OCI-LY7 (cell line): ENCODE results near the gene DMD. TPM values are rescaled to one million over a fixed set of nuclear protein-coding genes. Genes with fewer than 3 reads are reported as not detected.

ENCODE experiments used
- BruUV-seq: library from RNA; stranded (reverse); fragments of 400-500 nt; replicated peaks from 2 replicates; lab custom pipeline; 2021; lab: Mats Ljungman, UMichigan
- CTCF ChIA-PET: fragments of 300-600 bp; sonication (Branson Sonifier 250); formaldehyde crosslinking; loops from one replicate; lab custom pipeline; 2022; ENCODE audit warnings: antibody characterized with exemption; ENCODE audit not compliant: unreplicated experiment; lab: Charles Lee
- POLR2A ChIA-PET: fragments of 300-600 bp; sonication (Branson Sonifier 250); formaldehyde crosslinking; loops from one replicate; lab custom pipeline; 2022; ENCODE audit warnings: antibody characterized with exemption; lab: Charles Lee
- DNase-seq: peaks from one replicate; pipeline ENCODE4 v3.0.0-alpha.2; 2015; ENCODE audit warnings: low spot score
- H2AFZ ChIP-seq: fragments of 200-600 bp; sonication (generic), shearing (Covaris generic); 2 replicates; pipeline ENCODE4 v1.6.1; 2014; ENCODE audit warnings: mild to moderate bottlenecking, antibody characterized with exemption, low read length, moderate library complexity
- H3K27ac ChIP-seq: fragments of 200-600 bp; sonication (generic); 2 replicates; pipeline ENCODE4 v1.5.1; 2014; ENCODE audit warnings: mixed run types, low read depth, mild to moderate bottlenecking, moderate library complexity, low read length, inconsistent platforms; ENCODE audit not compliant: poor library complexity, severe bottlenecking
- H3K36me3 ChIP-seq: fragments of 200-600 bp; sonication (generic); 2 replicates; pipeline ENCODE4 v1.6.1; 2014; ENCODE audit warnings: mild to moderate bottlenecking, antibody characterized with exemption, low read length, moderate library complexity, mixed read lengths; ENCODE audit not compliant: insufficient read depth
- H3K4me1 ChIP-seq: fragments of 200-600 bp; sonication (generic); 2 replicates; pipeline ENCODE4 v1.5.1; 2014; ENCODE audit warnings: mild to moderate bottlenecking, low read length; ENCODE audit not compliant: insufficient read depth, poor library complexity, severe bottlenecking
- H3K4me2 ChIP-seq: fragments of 200-600 bp; sonication (generic); 2 replicates; pipeline ENCODE4 v1.6.1; 2014; ENCODE audit warnings: mild to moderate bottlenecking, low read length
- H3K4me3 ChIP-seq: fragments of 200-600 bp; sonication (generic); 2 replicates; pipeline ENCODE4 v1.5.1; 2014; ENCODE audit warnings: mild to moderate bottlenecking, low read depth, low read length; ENCODE audit not compliant: poor library complexity, severe bottlenecking
- H3K79me2 ChIP-seq: fragments of 200-600 bp; sonication (generic); 2 replicates; pipeline ENCODE4 v1.6.1; 2016; ENCODE audit warnings: low read depth, mild to moderate bottlenecking, low read length, moderate library complexity, mixed read lengths; ENCODE audit not compliant: insufficient read depth
- H3K9me2 ChIP-seq: fragments of 200-600 bp; sonication (generic); 2 replicates; pipeline ENCODE4 v1.6.1; 2016; ENCODE audit warnings: mild to moderate bottlenecking, low read length, mixed read lengths; ENCODE audit not compliant: insufficient read depth
- H3K9me3 ChIP-seq: fragments of 200-600 bp; sonication (generic); 2 replicates; pipeline ENCODE4 v1.6.1; 2014; ENCODE audit warnings: mild to moderate bottlenecking, mixed run types, low read length, mixed read lengths
- H4K20me1 ChIP-seq: fragments of 200-600 bp; sonication (generic); 2 replicates; pipeline ENCODE4 v1.6.1; 2014; ENCODE audit warnings: mild to moderate bottlenecking, antibody characterized with exemption, low read length, moderate library complexity, mixed read lengths; ENCODE audit not compliant: insufficient read depth
- CTCF ChIP-seq: fragments of 200-600 bp; sonication (generic); conservative IDR thresholded peaks from 2 replicates; pipeline ENCODE4 v1.5.1; 2014; ENCODE audit warnings: mild to moderate bottlenecking, antibody characterized with exemption, low read length, moderate library complexity, mixed read lengths
- EZH2phosphoT487 ChIP-seq: fragments of 200-600 bp; sonication (generic); IDR thresholded peaks from 2 replicates; pipeline ENCODE4 v1.6.1; 2018; ENCODE audit warnings: low read depth, borderline replicate concordance, mild to moderate bottlenecking, mixed run types, antibody characterized with exemption, low read length, moderate library complexity, mixed read lengths
- intact Hi-C: fragments of 100-400 bp; cut with micrococcal nuclease; formaldehyde crosslinking; loops from one replicate; pipeline ENCODE4 v1.10.0; 2022; ENCODE audit not compliant: unreplicated experiment
- total RNA-seq, 2 experiments: library from RNA; depleted of rRNA in 1 of 2; stranded (reverse); fragments of >200 nt in 1 of 2; shearing (Covaris generic) in 1 of 2; gene quantifications; 2 replicates each; pipeline ENCODE4 v1.2.3, GENCODE V29; 2014 to 2022

Gene DMD
- total RNA-seq, 2 experiments from 2014 or later: 20.5 to 61.4 TPM

DNA sequence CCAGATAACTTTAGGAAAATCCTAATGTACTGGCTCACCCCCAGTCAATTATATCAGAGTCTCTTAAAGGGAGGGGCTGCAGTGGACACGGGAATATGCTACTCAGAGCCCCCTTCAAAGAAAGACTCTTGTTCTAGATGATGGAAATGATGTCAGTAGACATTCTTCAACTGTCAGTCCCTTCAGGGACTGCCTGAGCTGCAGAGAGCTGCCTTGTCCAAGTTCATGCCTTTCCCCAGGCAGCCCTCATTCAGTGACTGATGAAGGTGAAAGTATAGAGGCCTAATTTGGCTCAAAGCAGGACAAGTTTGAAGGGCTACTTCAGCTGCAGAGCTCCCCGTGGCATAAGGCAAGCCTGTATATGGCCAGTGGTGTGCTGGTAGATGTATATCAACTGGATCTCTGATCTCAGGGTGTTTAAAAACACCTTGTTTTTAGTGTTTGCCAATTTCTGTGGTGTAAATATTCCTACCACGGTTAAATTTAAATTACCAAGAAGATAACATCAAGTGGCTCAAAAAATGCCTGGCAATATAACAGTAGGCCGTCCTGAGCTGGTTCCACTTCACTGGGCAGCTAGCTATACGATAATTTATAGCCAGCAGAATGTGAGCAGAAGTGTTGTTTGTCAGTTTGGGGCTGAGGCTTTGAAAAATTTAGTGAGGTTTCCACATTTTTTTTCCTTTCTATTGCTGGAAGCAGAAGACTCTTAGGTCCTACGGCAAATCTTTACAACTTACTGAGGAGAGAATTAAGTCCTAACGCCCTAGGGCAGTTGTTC, 1390.7 kb downstream of the DMD start:
- no peak for TF ChIP-seq CTCF
- TF ChIP-seq EZH2phosphoT487: no peak
- H2AFZ ChIP-seq: no peak overlapping the region
- intact Hi-C loops: no loop called here
- H3K4me1 ChIP-seq: no peaks in the 10 kb centered on the region
- no TSS peak for BruUV-seq
- ChIA-PET CTCF (no interaction called here), POLR2A (interaction anchor here (0.6 kb wide), 1 partner anchor 13 kb away, joined by 3 read pairs; no protein-coding TSS in a partner anchor)
- no peaks in the 10 kb centered on the region for H3K9me3 ChIP-seq
- no peak overlapping the region for H3K4me2 ChIP-seq
- no peaks in the 10 kb centered on the region for H3K79me2 ChIP-seq
- H3K36me3 ChIP-seq: no peaks in the 10 kb centered on the region
- no peak overlapping the region for H3K4me3 ChIP-seq
- no peak for DNase-seq
- no peak overlapping the region for H3K27ac ChIP-seq
- no peaks in the 10 kb centered on the region for H4K20me1 ChIP-seq
- no peaks in the 10 kb centered on the region for H3K9me2 ChIP-seq

DNA sequence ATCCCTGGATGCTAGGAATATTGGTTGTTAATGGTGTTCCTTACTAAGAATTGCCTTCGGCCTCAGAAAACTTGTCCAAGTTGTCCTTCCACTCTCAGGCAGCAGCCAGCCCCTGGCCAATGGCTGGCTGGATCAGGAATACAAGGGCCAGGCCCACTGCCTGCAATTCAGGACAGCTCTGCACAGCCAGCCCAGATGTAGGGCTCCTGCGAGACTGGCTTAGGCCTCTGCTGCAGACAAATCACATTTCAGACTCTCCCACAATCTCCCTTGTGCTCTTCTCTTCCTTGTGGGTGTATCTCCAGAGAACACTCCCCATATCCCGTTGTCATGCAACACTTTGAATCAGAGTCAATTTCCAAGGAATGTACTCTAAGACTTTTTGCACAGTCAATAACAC, 1391.9 kb downstream of the DMD start:
- intact Hi-C loops: no loop called here
- Histone ChIP-seq H3K9me3 (no peaks in the 10 kb centered on the region), H3K36me3 (no peaks in the 10 kb centered on the region), H3K9me2 (no peaks in the 10 kb centered on the region), H2AFZ (no peak overlapping the region), H3K79me2 (no peaks in the 10 kb centered on the region), H3K27ac (no peak overlapping the region), H3K4me2 (no peak overlapping the region), H4K20me1 (no peaks in the 10 kb centered on the region), H3K4me3 (no peak overlapping the region), H3K4me1 (no peaks in the 10 kb centered on the region)
- DNase-seq: no peak
- no TSS peak for BruUV-seq
- TF ChIP-seq CTCF (no peak), EZH2phosphoT487 (no peak)
- ChIA-PET CTCF (no interaction called here), POLR2A (interaction anchor here (0.5 to 0.6 kb wide), 2 partner anchors 12 to 14 kb away, joined by 3 read pairs; no protein-coding TSS in a partner anchor)

DNA sequence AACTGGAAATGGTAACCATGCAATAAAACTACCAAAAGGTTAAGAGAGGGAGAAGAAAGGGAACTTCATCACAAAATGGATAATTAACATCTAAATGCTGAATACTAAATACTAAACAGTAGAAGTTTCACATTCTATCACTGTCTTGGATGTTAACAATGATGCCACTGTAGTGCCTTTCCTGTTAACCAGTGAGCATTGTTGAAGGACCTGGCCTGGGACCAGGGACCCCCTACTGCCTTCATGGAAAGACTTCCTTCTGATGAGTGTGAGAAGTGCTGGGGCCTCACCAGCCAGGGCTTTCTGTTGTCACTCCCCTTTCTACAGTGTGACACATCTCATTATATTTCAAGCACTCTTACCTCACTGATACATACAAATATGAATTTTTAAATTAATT, 1400.2 kb downstream of the DMD start:
- H3K4me2 ChIP-seq: no peak overlapping the region
- no peak overlapping the region for H3K27ac ChIP-seq
- no peak overlapping the region for H3K4me3 ChIP-seq
- CTCF ChIA-PET: no interaction called here
- BruUV-seq: no TSS peak
- no peak for TF ChIP-seq CTCF
- no peak for TF ChIP-seq EZH2phosphoT487
- no peaks in the 10 kb centered on the region for H3K9me3 ChIP-seq
- no peaks in the 10 kb centered on the region for H4K20me1 ChIP-seq
- DNase-seq: no peak
- no peaks in the 10 kb centered on the region for H3K9me2 ChIP-seq
- H3K36me3 ChIP-seq: no peaks in the 10 kb centered on the region
- POLR2A ChIA-PET: no interaction called here
- H3K4me1 ChIP-seq: no peaks in the 10 kb centered on the region
- intact Hi-C loops: loop anchor here (5.0 kb wide), 1 partner anchor 599 kb away; no protein-coding TSS in a partner anchor
- H2AFZ ChIP-seq: no peak overlapping the region
- no peaks in the 10 kb centered on the region for H3K79me2 ChIP-seq
